ENCODE results near the gene NAA50.

DNA sequence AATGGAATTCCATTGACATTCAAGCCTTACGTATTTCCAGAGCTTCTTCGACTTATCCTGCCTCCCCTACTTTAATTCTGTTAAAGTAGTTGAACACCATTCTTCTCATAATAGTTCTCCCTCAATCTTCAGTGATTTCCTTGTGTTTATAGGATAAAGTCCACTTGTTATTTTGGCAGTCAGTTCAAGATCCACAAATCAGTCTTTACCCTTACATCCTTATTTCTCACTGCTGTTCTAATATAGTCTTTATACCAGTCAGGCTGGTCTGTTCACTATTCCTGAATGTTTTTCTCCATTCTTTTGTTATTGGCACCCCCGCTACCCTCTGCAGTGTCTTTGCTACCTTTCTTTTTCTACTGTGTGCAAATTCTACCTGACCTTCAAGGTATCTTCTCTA, 30.5 kb upstream of the NAA50 start:
- TF ChIP-seq, protein P1, sequence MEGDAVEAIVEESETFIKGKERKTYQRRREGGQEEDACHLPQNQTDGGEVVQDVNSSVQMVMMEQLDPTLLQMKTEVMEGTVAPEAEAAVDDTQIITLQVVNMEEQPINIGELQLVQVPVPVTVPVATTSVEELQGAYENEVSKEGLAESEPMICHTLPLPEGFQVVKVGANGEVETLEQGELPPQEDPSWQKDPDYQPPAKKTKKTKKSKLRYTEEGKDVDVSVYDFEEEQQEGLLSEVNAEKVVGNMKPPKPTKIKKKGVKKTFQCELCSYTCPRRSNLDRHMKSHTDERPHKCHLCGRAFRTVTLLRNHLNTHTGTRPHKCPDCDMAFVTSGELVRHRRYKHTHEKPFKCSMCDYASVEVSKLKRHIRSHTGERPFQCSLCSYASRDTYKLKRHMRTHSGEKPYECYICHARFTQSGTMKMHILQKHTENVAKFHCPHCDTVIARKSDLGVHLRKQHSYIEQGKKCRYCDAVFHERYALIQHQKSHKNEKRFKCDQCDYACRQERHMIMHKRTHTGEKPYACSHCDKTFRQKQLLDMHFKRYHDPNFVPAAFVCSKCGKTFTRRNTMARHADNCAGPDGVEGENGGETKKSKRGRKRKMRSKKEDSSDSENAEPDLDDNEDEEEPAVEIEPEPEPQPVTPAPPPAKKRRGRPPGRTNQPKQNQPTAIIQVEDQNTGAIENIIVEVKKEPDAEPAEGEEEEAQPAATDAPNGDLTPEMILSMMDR (IDR thresholded peaks at IDR 0.05) = no peak
- TF ChIP-seq EP300 (IDR thresholded peaks at IDR 0.05) (no peak), POLR2AphosphoS5 (IDR thresholded peaks at IDR 0.05) (no peak), POLR2A (IDR thresholded peaks at IDR 0.05) (no peak)

Measured in stomach (tissue), 4 donors.